ENCODE measurements around the gene LRBA.

GRCh38 chr4:150379454-150379853 is 635.6 kb downstream of the LRBA start:
- TF ChIP-seq CTCF (IDR thresholded peaks at IDR 0.05; ENCODE audit: low read depth, low read length, poor library complexity, severe bottlenecking) (no peak), EZH2phosphoT487 (IDR thresholded peaks at IDR 0.05; ENCODE audit: borderline replicate concordance, low read length) (no peak)
